GM19397 (cell line): ENCODE data around the gene FMN1.

Experiments
- ATAC-seq: cut with Tn5 transposase; IDR thresholded peaks from one replicate; pipeline ENCODE4 v1.9.1; 2021; ENCODE audit warnings: mild to moderate bottlenecking, moderate library complexity; ENCODE audit not compliant: unreplicated experiment

The FMN1 gene

GRCh38 chr15:32799936-32800535 is 394.5 kb downstream of the FMN1 start:
- ATAC-seq: no peak

GRCh38 chr15:32796856-32797255 is 397.7 kb downstream of the FMN1 start:
- ATAC-seq: no peak

- ATAC-seq: no peak
These were observed 399.5 kb downstream of the FMN1 start for GRCh38 chr15:32794973-32795372.

GRCh38 chr15:32792436-32792835 is 402.1 kb downstream of the FMN1 start:
- ATAC-seq: no peak

GRCh38 chr15:32790352-32790999 is 404.0 kb downstream of the FMN1 start:
- ATAC-seq: no peak

- no peak for ATAC-seq
These were observed 406.6 kb downstream of the FMN1 start for GRCh38 chr15:32787949-32788348.

GRCh38 chr15:32786906-32787305 is 407.6 kb downstream of the FMN1 start:
- no peak for ATAC-seq

- ATAC-seq: no peak
These were observed 409.9 kb downstream of the FMN1 start for GRCh38 chr15:32784581-32784980.

GRCh38 chr15:32781781-32782180 is 412.7 kb downstream of the FMN1 start:
- ATAC-seq: no peak

GRCh38 chr15:32778391-32779176 is 415.9 kb downstream of the FMN1 start:
- ATAC-seq: no peak

GRCh38 chr15:32775103-32775502 is 419.4 kb downstream of the FMN1 start:
- no peak for ATAC-seq

- no peak for ATAC-seq
These were observed 420.5 kb downstream of the FMN1 start for GRCh38 chr15:32774022-32774421.

- ATAC-seq: no peak
These were observed 427.3 kb downstream of the FMN1 start for GRCh38 chr15:32767236-32767635.

GRCh38 chr15:32766101-32766500 is 428.4 kb downstream of the FMN1 start:
- ATAC-seq: no peak

- no peak for ATAC-seq
These were observed 429.3 kb downstream of the FMN1 start for GRCh38 chr15:32765236-32765635.

GRCh38 chr15:32763295-32763694 is 431.2 kb downstream of the FMN1 start:
- ATAC-seq: no peak

- ATAC-seq: no peak
These were observed 437.1 kb downstream of the FMN1 start for GRCh38 chr15:32757426-32757825.

GRCh38 chr15:32750979-32751378 is 443.5 kb downstream of the FMN1 start:
- no peak for ATAC-seq

GRCh38 chr15:32747921-32748342 is 446.6 kb downstream of the FMN1 start:
- no peak for ATAC-seq

- no peak for ATAC-seq
These were observed 448.2 kb downstream of the FMN1 start for GRCh38 chr15:32746116-32746857.

GRCh38 chr15:32743411-32744140 is 450.9 kb downstream of the FMN1 start:
- ATAC-seq: no peak
